ENCODE data around the gene ZFP28.

Gene ZFP28

DNA sequence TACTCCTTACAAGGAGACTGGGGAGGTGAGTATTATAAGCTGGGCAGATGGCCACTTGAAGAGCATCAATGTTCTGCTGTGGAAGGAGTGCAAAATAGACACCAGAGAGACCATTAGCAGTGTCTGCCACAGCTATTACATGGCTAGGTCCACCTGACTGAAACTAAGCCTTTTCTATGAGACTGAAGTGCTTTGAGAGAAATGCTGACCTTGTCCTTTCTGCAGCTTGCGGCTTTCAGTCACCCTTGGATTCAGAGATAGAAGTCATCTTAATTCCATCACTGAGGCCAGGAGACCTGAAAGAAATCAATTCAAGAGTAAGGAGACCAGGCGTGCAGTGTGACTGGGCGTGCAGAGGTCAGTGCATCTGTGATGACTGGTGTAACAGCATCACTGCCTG is 1.3 kb upstream of the ZFP28 start:
- no peaks in the 10 kb centered on the region for H3K79me2 ChIP-seq (ENCODE audit: control insufficient read depth, low read length)
- H3K36me3 ChIP-seq (ENCODE audit: control insufficient read depth, low read length): no peaks in the 10 kb centered on the region
- H4K20me1 ChIP-seq (ENCODE audit: control insufficient read depth, insufficient read depth, low read depth, low read length): no peaks in the 10 kb centered on the region
- H3K9me2 ChIP-seq (replicated peaks; ENCODE audit: control insufficient read depth, low read length): no peaks in the 10 kb centered on the region
- peaks cover 5% of the 10 kb centered on the region; the same call in 1 of the 2 replicates for H3K4me1 ChIP-seq (ENCODE audit: control insufficient read depth, low read length)
- peak overlapping the region; percentile 85 for H3K4me3 ChIP-seq (ENCODE audit: low read length)
- H3K27me3 ChIP-seq (ENCODE audit: control insufficient read depth, low read length): no peaks in the 10 kb centered on the region
- H3K9me3 ChIP-seq (ENCODE audit: control insufficient read depth, insufficient read depth, low read length): peaks cover 38% of the 10 kb centered on the region
- no peak overlapping the region for H3K27ac ChIP-seq (ENCODE audit: low read depth, low read length)
- no peaks in the 10 kb centered on the region for H3F3A ChIP-seq (ENCODE audit: control insufficient read depth, insufficient read depth)
- H3K4me2 ChIP-seq (ENCODE audit: low read length): peak overlapping the region; percentile 48; the same call in 1 of the 2 replicates
- TF ChIP-seq, protein P1, sequence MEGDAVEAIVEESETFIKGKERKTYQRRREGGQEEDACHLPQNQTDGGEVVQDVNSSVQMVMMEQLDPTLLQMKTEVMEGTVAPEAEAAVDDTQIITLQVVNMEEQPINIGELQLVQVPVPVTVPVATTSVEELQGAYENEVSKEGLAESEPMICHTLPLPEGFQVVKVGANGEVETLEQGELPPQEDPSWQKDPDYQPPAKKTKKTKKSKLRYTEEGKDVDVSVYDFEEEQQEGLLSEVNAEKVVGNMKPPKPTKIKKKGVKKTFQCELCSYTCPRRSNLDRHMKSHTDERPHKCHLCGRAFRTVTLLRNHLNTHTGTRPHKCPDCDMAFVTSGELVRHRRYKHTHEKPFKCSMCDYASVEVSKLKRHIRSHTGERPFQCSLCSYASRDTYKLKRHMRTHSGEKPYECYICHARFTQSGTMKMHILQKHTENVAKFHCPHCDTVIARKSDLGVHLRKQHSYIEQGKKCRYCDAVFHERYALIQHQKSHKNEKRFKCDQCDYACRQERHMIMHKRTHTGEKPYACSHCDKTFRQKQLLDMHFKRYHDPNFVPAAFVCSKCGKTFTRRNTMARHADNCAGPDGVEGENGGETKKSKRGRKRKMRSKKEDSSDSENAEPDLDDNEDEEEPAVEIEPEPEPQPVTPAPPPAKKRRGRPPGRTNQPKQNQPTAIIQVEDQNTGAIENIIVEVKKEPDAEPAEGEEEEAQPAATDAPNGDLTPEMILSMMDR (IDR thresholded peaks at IDR 0.05; ENCODE audit: low read depth, low read length, poor library complexity, severe bottlenecking): no peak
- no peak for TF ChIP-seq EZH2phosphoT487 (IDR thresholded peaks at IDR 0.05; ENCODE audit: borderline replicate concordance, low read length)

DNA sequence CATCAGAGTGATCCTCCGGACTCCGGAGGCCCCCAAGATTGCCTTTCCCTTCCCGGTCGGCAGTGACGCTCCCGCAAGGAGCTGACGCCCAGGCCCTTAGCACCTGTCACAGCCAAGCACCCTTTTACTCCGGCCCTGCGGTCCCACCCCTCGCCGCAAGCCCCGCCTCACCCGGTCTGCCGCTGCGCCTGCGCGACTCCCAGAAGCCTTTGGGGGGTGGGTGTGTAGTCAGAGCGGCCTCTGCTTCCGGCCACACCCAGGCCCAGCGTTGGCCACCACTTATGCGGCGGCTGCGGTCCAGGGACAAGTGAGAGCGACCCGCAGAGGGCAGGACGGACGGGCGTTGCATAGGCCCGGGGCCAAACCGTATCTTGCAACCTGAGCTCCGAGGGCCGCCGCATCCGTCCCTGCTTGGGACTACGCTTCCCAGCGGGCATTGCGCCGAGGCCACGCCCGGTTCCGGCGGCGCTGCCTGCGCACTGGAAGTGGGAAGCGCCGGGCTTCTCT is 441 bp upstream of the ZFP28 start:
- peak overlapping the region; percentile 64 for H3K27ac ChIP-seq (ENCODE audit: low read depth, low read length)
- H3K36me3 ChIP-seq (ENCODE audit: control insufficient read depth, low read length): no peaks in the 10 kb centered on the region
- H3K27me3 ChIP-seq (ENCODE audit: control insufficient read depth, low read length): no peaks in the 10 kb centered on the region
- H3K4me1 ChIP-seq (ENCODE audit: control insufficient read depth, low read length): peaks cover 5% of the 10 kb centered on the region; the same call in 1 of the 2 replicates
- no peaks in the 10 kb centered on the region for H4K20me1 ChIP-seq (ENCODE audit: control insufficient read depth, insufficient read depth, low read depth, low read length)
- TF ChIP-seq EZH2phosphoT487 (IDR thresholded peaks at IDR 0.05; ENCODE audit: borderline replicate concordance, low read length): no peak
- TF ChIP-seq, protein P1 (IDR thresholded peaks at IDR 0.05; ENCODE audit: low read depth, low read length, poor library complexity, severe bottlenecking): no peak
- H3K9me3 ChIP-seq (ENCODE audit: control insufficient read depth, insufficient read depth, low read length): peaks cover 36% of the 10 kb centered on the region
- H3K9me2 ChIP-seq (replicated peaks; ENCODE audit: control insufficient read depth, low read length): no peaks in the 10 kb centered on the region
- no peaks in the 10 kb centered on the region for H3K79me2 ChIP-seq (ENCODE audit: control insufficient read depth, low read length)
- H3F3A ChIP-seq (ENCODE audit: control insufficient read depth, insufficient read depth): no peaks in the 10 kb centered on the region
- peak overlapping the region; percentile 48 for H3K4me2 ChIP-seq (ENCODE audit: low read length)
- peak overlapping the region; percentile 85 for H3K4me3 ChIP-seq (ENCODE audit: low read length)

DNA sequence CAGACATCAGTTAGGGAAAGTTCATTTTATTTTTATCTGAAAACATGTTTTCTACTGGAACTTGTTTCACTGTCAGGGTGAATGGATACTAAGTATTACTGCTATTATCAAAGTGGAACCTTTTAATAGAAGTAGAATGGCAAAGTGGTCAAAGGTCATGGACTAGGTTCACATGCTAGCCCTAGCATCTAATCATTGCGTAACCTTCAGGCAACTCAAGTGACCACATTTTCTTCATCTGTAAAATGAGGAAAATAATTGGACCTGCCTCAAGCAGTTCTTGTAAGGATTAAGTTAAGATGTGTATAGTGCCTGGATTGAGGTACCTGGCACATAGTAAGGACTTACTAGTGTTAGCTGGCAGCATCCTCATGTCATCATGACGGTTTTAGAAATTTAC is 5.0 kb downstream of the ZFP28 start:
- Histone ChIP-seq H3K27me3 (ENCODE audit: control insufficient read depth, low read length) (no peaks in the 10 kb centered on the region), H3K36me3 (ENCODE audit: control insufficient read depth, low read length) (no peaks in the 10 kb centered on the region), H3K9me2 (replicated peaks; ENCODE audit: control insufficient read depth, low read length) (no peaks in the 10 kb centered on the region), H3K9me3 (ENCODE audit: control insufficient read depth, insufficient read depth, low read length) (peaks cover 11% of the 10 kb centered on the region), H3F3A (ENCODE audit: control insufficient read depth, insufficient read depth) (no peaks in the 10 kb centered on the region), H3K27ac (ENCODE audit: low read depth, low read length) (no peak overlapping the region), H3K4me2 (ENCODE audit: low read length) (no peak overlapping the region), H4K20me1 (ENCODE audit: control insufficient read depth, insufficient read depth, low read depth, low read length) (no peaks in the 10 kb centered on the region), H3K79me2 (ENCODE audit: control insufficient read depth, low read length) (no peaks in the 10 kb centered on the region), H3K4me1 (ENCODE audit: control insufficient read depth, low read length) (peaks cover 5% of the 10 kb centered on the region; the same call in 1 of the 2 replicates), H3K4me3 (ENCODE audit: low read length) (no peak overlapping the region)
- TF ChIP-seq, protein P1 (IDR thresholded peaks at IDR 0.05; ENCODE audit: low read depth, low read length, poor library complexity, severe bottlenecking): no peak
- TF ChIP-seq EZH2phosphoT487 (IDR thresholded peaks at IDR 0.05; ENCODE audit: borderline replicate concordance, low read length): no peak
